Activated CD4-positive, CD25-positive, alpha-beta regulatory T cell treated with anti-CD3 and anti-CD28 coated beads, Interleukin-2, amount 50 U/mL, for 24 hours (primary cell): ENCODE data around the gene SLC36A2.

ENCODE experiments used
- ATAC-seq, 2 donors: fragments of 150-1000 bp; cut with Tn5 transposase; one replicate each; pipeline ENCODE4 v1.10.0; 2021; ENCODE audit warnings: mild to moderate bottlenecking in 1 of 2, moderate library complexity in 1 of 2

SLC36A2 gene

DNA sequence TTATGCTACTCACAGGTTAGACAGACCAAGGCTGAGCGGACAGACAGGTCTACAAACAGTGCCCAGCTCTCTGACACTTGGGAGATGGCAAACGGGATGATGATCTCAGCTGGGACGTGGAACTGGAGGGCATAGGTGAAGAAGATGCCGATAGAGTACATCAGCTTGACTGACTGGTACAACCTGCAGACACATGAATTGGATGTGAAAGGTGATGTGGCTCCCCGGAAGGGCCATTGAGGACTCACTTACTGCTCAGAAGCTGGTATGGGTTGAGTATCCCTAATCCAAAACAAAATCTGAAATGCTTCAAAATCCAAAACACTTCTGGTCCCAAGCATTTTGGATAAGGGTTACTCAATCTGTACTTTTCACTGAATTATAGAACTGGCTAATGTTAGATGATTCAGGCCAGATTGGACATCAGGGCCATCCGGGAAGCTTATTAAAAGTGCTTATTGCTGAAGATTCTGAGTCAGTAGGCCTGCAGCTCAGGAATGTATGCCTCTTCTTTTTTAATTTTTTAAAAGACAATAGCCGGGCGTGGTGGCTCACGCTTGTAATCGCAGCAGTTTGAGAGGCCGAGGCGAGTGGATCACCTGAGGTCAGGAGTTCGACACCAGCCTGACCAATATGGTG, 66.2 kb downstream of the SLC36A2 start:
- ATAC-seq, result no peak

DNA sequence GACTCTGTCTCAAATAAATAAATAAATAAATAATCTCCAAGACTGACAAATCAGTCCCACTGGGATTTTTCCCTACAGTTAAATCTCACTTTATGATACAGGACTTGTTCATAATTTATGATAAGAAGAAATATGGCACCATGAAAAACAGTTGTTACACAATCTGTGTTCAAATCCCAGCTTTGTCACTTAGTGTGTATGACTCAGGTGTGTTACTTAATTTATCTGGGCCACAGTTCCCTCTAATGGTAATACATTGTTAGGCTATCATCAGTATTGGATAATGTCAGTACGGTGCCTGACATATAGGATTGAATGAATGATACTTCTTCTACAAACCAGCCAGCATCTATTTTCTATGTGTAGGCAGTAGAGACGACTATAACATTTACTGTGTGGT, 66.9 kb downstream of the SLC36A2 start:
- ATAC-seq, result no peak

DNA sequence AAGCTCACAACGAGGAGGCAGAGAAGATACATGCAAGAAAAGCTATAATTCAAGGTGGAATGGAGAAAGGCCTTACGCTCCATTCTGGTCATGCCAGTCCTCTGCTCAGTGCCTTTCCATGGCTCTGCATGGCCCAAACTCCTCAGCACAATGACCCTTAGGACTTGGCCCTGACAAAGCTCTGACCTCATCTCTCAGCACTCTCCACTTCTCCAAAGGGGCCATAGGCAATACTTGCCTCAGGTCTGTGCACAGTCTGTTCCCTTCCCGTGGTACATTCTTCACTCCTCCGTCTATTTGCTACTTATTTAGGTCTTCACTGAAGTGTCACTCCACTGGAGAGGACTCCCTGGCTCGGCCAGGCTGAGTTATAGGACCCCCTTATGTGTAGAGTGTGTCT, 68.5 kb downstream of the SLC36A2 start:
- no peak for ATAC-seq

DNA sequence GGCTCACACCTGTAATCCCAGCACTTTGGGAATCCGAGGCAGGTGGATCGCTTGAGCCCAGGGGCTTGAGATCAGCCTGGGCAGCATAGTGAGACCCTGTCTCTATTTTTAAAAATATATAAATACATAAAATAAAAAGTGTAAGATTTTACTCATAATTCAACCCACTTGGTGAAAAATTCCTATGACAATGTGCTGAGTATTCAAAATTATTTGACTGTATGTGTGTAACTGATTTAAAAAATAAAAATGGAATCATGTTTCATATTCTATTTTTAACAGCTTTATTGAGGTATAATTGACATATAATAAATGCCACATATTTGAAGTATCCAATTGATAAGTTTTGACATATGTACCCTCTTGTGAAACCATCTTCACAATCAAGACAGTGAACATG, 71.6 kb downstream of the SLC36A2 start:
- ATAC-seq, result no peak

DNA sequence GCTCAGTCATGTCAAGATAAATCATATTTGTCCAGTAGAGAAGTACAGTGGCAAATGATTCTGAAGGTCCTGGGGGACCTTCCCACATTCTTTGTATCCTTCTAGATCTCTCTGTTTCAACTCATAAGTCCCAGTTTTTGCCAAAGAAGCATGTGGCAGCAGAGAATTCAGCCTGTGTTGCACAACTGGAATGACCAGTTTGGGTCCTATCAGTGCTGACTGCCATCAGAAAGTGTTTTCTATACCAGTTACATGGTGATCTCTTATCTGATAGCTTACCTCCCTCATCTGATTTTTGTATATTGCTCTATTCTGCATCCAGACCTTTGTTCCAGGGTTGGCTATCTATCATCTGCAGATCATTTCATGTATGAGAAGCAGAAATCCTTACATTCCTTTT, 72.7 kb downstream of the SLC36A2 start:
- no peak for ATAC-seq

DNA sequence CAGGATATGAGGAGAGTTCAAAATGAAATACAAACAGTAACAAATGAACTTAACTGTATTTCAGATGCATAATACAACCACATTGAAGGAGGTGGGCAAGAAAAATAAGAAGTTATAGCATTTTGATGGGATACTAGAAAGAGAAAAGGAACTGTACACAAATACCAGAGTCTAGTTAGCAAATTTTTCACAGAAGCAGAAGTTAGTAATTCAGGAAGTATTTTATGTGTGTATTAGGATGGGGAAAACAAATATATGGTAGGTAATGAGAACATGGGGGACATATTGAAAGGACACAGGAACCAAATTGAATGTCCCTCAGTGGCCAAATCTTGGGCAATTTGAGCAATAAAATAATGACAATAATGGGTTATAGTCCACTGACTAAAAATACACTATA, 76.0 kb downstream of the SLC36A2 start:
- no peak for ATAC-seq

DNA sequence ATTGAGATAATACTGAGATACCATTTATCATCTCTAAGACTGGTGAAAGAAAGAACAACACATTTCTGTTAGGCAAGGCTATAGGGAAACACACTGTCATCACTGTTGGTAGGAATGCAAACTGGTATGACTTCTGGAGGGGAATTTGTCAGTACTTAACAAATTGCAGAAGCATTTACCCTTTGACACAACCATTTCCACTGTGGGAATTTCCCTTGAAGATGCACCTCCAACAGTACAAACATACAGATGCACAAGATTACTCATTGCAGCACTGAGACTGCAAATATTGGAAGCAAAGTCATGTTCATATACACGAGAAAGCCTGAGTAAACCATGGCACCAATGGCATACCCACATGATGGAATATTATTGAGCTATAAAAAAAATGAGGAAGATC, 76.8 kb downstream of the SLC36A2 start:
- ATAC-seq, result peak; percentile 86 to 93

DNA sequence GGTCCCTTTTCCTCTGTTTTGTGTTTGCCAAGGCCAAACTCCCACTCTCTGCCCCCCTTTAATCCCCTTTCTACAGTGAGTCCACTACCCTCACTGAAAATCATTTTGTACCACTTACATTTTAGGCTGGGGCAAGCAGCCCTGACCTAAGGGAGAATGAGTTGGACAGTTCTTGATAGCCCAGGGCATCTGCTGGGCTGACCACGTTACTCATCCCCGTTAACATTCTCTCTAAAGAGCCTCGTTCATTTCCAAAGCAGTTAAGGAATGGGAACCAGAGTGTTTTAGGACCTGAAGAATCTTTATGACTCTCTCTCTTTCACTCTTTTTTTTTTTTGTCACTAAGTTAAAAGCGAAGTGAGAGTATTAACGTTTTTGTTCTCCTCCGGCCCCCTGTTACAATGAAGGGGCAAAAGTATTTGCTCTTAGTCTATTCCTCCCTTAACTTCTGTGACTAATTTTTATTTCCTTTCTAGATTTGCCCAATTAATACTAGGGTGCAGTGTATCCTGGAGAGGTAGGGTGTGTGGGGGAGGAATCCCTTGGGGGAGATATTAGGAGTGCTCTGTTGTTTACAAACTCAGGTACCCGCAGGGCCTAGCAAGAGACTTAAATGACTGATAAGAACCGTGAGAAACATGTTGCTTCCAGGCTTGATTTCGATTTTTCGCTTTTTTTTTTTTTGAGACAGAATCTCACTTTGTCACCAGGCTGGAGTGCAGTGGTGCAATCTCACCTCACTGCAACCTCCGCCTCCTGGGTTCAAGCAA, 79.7 kb downstream of the SLC36A2 start:
- no peak for ATAC-seq
